Ovary (tissue), 3 donors: ENCODE data around the gene PGM5.

Experiments
- POLR2A ChIP-seq: fragments of 450-650 bp; IDR thresholded peaks from one replicate; pipeline ENCODE4 v1.6.1; 2017; ENCODE audit warnings: antibody characterized with exemption, mild to moderate bottlenecking, moderate library complexity
- TF ChIP-seq, protein P1 (sequence below), 3 donors: fragments of 450-650 bp in 2 of 3; fragments of 200-600 bp in 1 of 3; IDR thresholded peaks; one replicate each; pipeline versions ENCODE4 v1.5.1 to v1.8.0; 2016 to 2022; ENCODE audit warnings: antibody characterized with exemption in 3 of 3, mild to moderate bottlenecking in 1 of 3
- donor health status: DM: no; HTN: no; CAD: no.

DNA sequence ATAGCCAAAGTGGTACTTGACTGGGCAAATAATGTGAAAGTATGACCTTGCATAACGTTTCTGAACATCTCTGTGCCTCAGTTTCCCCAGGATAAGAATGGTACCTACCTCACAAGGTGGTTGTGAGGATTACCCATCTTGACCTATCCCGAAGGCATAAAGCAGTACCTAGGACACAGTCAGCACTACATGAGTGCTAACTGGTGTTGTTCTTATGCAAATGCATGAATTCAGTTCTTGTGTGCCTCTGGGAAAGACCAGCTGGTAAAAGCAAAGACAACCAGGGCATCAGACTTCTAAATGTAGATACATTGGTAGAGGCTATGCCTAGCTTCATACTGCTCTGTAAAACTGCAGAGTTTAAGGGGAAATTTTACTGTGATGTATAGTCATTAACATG, 206.1 kb downstream of the PGM5 start:
- TF ChIP-seq, protein P1, sequence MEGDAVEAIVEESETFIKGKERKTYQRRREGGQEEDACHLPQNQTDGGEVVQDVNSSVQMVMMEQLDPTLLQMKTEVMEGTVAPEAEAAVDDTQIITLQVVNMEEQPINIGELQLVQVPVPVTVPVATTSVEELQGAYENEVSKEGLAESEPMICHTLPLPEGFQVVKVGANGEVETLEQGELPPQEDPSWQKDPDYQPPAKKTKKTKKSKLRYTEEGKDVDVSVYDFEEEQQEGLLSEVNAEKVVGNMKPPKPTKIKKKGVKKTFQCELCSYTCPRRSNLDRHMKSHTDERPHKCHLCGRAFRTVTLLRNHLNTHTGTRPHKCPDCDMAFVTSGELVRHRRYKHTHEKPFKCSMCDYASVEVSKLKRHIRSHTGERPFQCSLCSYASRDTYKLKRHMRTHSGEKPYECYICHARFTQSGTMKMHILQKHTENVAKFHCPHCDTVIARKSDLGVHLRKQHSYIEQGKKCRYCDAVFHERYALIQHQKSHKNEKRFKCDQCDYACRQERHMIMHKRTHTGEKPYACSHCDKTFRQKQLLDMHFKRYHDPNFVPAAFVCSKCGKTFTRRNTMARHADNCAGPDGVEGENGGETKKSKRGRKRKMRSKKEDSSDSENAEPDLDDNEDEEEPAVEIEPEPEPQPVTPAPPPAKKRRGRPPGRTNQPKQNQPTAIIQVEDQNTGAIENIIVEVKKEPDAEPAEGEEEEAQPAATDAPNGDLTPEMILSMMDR (IDR thresholded peaks at IDR 0.05): no peak
- TF ChIP-seq POLR2A: no peak
